ENCODE data around the gene RPP25L. TPM values are rescaled to one million over a fixed set of nuclear protein-coding genes. Genes with fewer than 3 reads are reported as not detected.

Gene RPP25L
- total RNA-seq, 1 experiment from 2014 or later: 17.2 TPM

- H3K4ac ChIP-seq (ENCODE audit: low read depth, low read length): no peak overlapping the region
- H3K9ac ChIP-seq (ENCODE audit: extremely low read depth, insufficient read length, low read length): no peak overlapping the region
- H3T11ph ChIP-seq (ENCODE audit: low read length): no peak overlapping the region
- H3K79me1 ChIP-seq (ENCODE audit: insufficient read depth, low read depth, low read length, poor library complexity, severe bottlenecking): no peaks in the 10 kb centered on the region
- Mint-ChIP-seq H3K36me3 (ENCODE audit: insufficient read depth in 1 of 3, low read depth in 3 of 3) (peaks cover 2 to 15% (median 10%) of the 10 kb centered on the region in 3 experiments; a peak in 6 of 7 replicates), H3K4me1 (peaks cover 23 to 36% of the 10 kb centered on the region in 2 experiments), H3K4me3 (peak overlapping the region in 1 of 2 experiments; percentile 55; a peak in 2 of 5 replicates), H3K9me3 (no peaks in the 10 kb centered on the region; a peak in 1 of 5 replicates), H3K27me3 (ENCODE audit: low read depth) (peaks cover 43% of the 10 kb centered on the region), H3K27ac (no peak overlapping the region)
- TF ChIP-seq CTCF (conservative IDR thresholded peaks at IDR 0.05): no peak
- H3K23me2 ChIP-seq (ENCODE audit: insufficient read length, low read depth, low read length, poor library complexity, severe bottlenecking): peaks cover 11% of the 10 kb centered on the region
- no peak overlapping the region for H3K27ac ChIP-seq (ENCODE audit: insufficient read length, low read depth, low read length)
- no peak overlapping the region for H4K91ac ChIP-seq (ENCODE audit: insufficient read length, low read depth, low read length)
- H2AK5ac ChIP-seq (ENCODE audit: insufficient read length, low read length): no peak overlapping the region
- peaks cover 13% of the 10 kb centered on the region for H3K27me3 ChIP-seq (ENCODE audit: insufficient read depth, low read length)
- DNase-seq: no peak
- H3K4me2 ChIP-seq (ENCODE audit: insufficient read depth, insufficient read length, low read length): no peak overlapping the region
- no peak overlapping the region for H2AFZ ChIP-seq (ENCODE audit: low read length)
- no peak overlapping the region for H2BK20ac ChIP-seq (ENCODE audit: low read depth, low read length, poor library complexity, severe bottlenecking)
- H2BK12ac ChIP-seq (ENCODE audit: insufficient read length, low read depth, low read length): no peak overlapping the region
- no peak overlapping the region for H3K56ac ChIP-seq (ENCODE audit: insufficient read length, low read depth, low read length)
- H4K8ac ChIP-seq (replicated peaks; ENCODE audit: insufficient read length, low read depth, low read length): no peak overlapping the region
- no peak overlapping the region for H2BK15ac ChIP-seq (ENCODE audit: low read depth, low read length)
- no peak overlapping the region for H3K18ac ChIP-seq (ENCODE audit: insufficient read length, low read depth, low read length)
- H3K4me1 ChIP-seq (ENCODE audit: insufficient read depth, low read length): peaks cover 4% of the 10 kb centered on the region; the same call in 1 of the 2 replicates
- no CpG with 5 or more reads among the region's 3 CpGs for WGBS (ENCODE audit: extremely low coverage, insufficient read length, low lambda C conversion rate)
- no peaks in the 10 kb centered on the region; the same call in 1 of the 2 replicates for H3K79me2 ChIP-seq (ENCODE audit: insufficient read depth, low read length)
- no peaks in the 10 kb centered on the region for H3K9me3 ChIP-seq (ENCODE audit: control insufficient read depth, low read depth, low read length)
- H4K5ac ChIP-seq (ENCODE audit: insufficient read length, low read depth, low read length): no peak overlapping the region
- no peak overlapping the region for H3K23ac ChIP-seq (ENCODE audit: insufficient read length, low read depth, low read length)
- no peak overlapping the region for H2BK5ac ChIP-seq (ENCODE audit: insufficient read length, low read length)
- no peak overlapping the region for H3K14ac ChIP-seq (ENCODE audit: insufficient read depth, low read length)
- no peaks in the 10 kb centered on the region for H4K20me1 ChIP-seq (ENCODE audit: control insufficient read depth, insufficient read depth, insufficient read length)
- no peak overlapping the region for H2BK120ac ChIP-seq (ENCODE audit: low read depth, low read length, poor library complexity, severe bottlenecking)
These were observed 22.8 kb upstream of the RPP25L start for GRCh38 chr9:34634551-34635248.
